Ishikawa (cell line): ENCODE measurements around the gene LILRB5.
"Not testable (repeated sequence)": the region's sequence is repeated elsewhere in the genome, so short reads cannot be mapped to it uniquely, and the experiment has no call there.

Source experiments
- CEBPB ChIP-seq: IDR thresholded peaks from 2 replicates; pipeline ENCODE4 v1.6.1; 2012
- CREB1 ChIP-seq: IDR thresholded peaks from 2 replicates; pipeline ENCODE4 v1.6.1; 2012; ENCODE audit warnings: low read depth
- EGR1 ChIP-seq: IDR thresholded peaks from 2 replicates; pipeline ENCODE4 v1.6.1; 2012
- EP300 ChIP-seq: IDR thresholded peaks from 2 replicates; pipeline ENCODE4 v1.6.1; 2012; ENCODE audit warnings: borderline replicate concordance
- FOXM1 ChIP-seq: IDR thresholded peaks from 2 replicates; pipeline ENCODE4 v1.6.1; 2012; ENCODE audit warnings: low read depth, borderline replicate concordance
- MAX ChIP-seq: IDR thresholded peaks from 2 replicates; pipeline ENCODE4 v1.6.1; 2012
- NFIC ChIP-seq: IDR thresholded peaks from 2 replicates; pipeline ENCODE4 v1.6.1; 2012
- RAD21 ChIP-seq: IDR thresholded peaks from 2 replicates; pipeline ENCODE4 v1.6.1; 2012; ENCODE audit warnings: low read depth
- TAF1 ChIP-seq: IDR thresholded peaks from 2 replicates; pipeline ENCODE4 v1.6.1; 2012; ENCODE audit warnings: low read depth, mild to moderate bottlenecking
- TCF12 ChIP-seq: IDR thresholded peaks from 2 replicates; pipeline ENCODE4 v1.6.1; 2012; ENCODE audit warnings: low read depth
- TEAD4 ChIP-seq: IDR thresholded peaks from 2 replicates; pipeline ENCODE4 v1.6.1; 2012
- USF1 ChIP-seq: IDR thresholded peaks from 2 replicates; pipeline ENCODE4 v1.6.1; 2012
- YY1 ChIP-seq: IDR thresholded peaks from 2 replicates; pipeline ENCODE4 v1.6.1; 2012; ENCODE audit warnings: low read depth
- ZBTB7A ChIP-seq: IDR thresholded peaks from 2 replicates; pipeline ENCODE4 v1.6.1; 2012; ENCODE audit warnings: low read depth
- TF ChIP-seq, protein P1 (sequence below): IDR thresholded peaks from 2 replicates; pipeline ENCODE4 v1.6.1; 2012; ENCODE audit warnings: low read depth, mild to moderate bottlenecking

LILRB5 gene

DNA sequence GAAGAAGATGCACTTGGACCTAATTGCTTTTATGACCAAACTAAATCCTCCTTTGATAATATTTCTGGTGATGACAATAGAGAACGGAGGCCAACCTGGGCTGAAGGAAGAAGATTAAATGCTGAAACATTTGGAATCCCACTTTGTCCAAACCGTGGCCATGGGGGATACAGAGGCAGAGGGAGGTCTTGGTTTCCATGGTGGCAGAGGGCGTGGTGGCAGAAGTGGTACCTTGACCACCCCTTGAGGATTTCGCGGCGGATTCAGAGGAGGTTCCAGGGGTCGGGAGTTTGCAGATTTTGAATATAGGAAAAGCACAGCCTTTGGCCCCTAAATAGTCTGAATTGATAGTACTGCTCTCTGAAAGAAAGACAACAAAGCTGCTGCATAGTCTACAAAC, 27.0 kb downstream of the LILRB5 start:
- TF ChIP-seq FOXM1 (no peak), EGR1 (no peak), CEBPB (no peak), YY1 (no peak), TAF1 (no peak)

DNA sequence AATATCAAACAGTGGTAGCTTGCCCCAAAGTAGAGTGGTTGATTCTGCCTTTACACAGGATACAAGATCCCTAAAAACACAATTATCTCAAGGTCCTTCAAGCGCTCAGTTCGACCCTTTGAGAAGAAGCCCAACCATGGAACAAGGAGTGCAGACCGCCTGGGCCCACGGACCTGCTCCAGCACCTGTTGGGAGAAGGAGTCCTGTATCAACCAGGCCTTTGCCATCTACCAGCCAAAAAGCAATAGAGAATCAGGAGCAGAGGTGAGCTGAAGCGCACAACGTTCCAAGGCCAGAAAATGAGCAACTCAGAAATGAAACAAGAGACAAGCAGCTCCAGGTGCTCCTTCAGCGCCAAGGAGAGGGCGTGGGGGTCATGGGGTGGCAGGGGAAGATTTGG, 27.9 kb downstream of the LILRB5 start:
- TF ChIP-seq TCF12 (no peak), CREB1 (no peak), CEBPB (no peak), FOXM1 (no peak), RAD21 (no peak), EGR1 (no peak), EP300 (no peak), TEAD4 (no peak), ZBTB7A (no peak), TAF1 (no peak), YY1 (no peak), MAX (no peak), NFIC (no peak), USF1 (no peak)
- TF ChIP-seq, protein P1, sequence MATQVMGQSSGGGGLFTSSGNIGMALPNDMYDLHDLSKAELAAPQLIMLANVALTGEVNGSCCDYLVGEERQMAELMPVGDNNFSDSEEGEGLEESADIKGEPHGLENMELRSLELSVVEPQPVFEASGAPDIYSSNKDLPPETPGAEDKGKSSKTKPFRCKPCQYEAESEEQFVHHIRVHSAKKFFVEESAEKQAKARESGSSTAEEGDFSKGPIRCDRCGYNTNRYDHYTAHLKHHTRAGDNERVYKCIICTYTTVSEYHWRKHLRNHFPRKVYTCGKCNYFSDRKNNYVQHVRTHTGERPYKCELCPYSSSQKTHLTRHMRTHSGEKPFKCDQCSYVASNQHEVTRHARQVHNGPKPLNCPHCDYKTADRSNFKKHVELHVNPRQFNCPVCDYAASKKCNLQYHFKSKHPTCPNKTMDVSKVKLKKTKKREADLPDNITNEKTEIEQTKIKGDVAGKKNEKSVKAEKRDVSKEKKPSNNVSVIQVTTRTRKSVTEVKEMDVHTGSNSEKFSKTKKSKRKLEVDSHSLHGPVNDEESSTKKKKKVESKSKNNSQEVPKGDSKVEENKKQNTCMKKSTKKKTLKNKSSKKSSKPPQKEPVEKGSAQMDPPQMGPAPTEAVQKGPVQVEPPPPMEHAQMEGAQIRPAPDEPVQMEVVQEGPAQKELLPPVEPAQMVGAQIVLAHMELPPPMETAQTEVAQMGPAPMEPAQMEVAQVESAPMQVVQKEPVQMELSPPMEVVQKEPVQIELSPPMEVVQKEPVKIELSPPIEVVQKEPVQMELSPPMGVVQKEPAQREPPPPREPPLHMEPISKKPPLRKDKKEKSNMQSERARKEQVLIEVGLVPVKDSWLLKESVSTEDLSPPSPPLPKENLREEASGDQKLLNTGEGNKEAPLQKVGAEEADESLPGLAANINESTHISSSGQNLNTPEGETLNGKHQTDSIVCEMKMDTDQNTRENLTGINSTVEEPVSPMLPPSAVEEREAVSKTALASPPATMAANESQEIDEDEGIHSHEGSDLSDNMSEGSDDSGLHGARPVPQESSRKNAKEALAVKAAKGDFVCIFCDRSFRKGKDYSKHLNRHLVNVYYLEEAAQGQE, result no peak

GRCh38 chr19:54222474-54223276, 34.4 kb downstream of the LILRB5 start, which contains the start of gene LILRB3:
Gene LILRB3 (minus strand): TSS chr19:54223007. CDS start chr19:54222976, 31 bp downstream.
- TF ChIP-seq USF1, TCF12, RAD21: not testable (repeated sequence)

- TF ChIP-seq TEAD4 (no peak), FOXM1 (no peak), ZBTB7A (no peak), CEBPB (no peak)
Observed at GRCh38 chr19:54218960-54219661, 38.0 kb downstream of the LILRB5 start.

DNA sequence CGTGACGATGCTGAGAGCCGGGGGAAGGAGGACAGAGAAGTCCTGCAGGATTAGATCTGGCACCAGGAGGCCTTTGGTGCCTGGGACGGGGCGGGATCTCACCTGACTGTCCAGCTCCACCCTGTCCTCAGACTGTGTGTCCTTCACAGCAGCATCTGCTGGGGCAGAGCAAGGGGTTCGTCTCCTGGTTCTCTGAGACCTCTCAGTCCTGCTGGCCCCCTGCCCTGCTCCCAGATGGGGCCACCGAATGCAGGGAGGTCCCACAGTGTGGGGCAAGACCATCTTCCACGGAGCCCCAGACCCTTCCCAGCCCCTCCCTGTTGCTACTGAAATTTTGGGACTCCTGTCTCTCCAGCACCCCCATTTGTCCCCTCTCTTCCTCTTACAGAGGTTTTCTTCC, 38.8 kb downstream of the LILRB5 start:
- TF ChIP-seq, protein P1, result no peak
- TF ChIP-seq EGR1, result no peak
- no peak for TF ChIP-seq TEAD4
- TF ChIP-seq YY1, result no peak
- no peak for TF ChIP-seq ZBTB7A
- TF ChIP-seq MAX, result no peak

DNA sequence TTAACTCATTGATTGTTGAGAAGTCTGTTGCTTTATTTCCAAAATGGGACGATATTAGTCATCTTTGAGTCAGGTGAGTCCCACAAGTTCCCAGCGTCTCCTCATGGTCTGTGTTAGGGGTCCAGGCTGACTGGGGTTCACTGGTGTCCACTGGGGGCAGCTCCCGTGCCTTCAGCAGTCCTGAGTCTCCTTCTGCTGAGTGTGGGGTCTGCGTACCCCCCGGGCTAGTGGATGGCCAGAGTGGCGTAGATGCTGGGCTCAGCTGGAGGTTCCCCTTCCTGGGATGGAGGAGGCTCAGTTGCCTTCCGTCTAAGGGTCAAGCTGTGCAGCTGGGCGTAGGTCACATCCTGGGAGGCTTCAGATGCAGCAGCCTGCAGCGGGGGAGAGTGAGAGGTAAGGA, 40.2 kb downstream of the LILRB5 start:
- TF ChIP-seq USF1 (no peak), YY1 (no peak)
